ENCODE data around the gene FGF9. TPM values are rescaled to one million over a fixed set of nuclear protein-coding genes. Genes with fewer than 3 reads are reported as not detected.
A peak's percentile ranks its signal among the peaks of the same experiment; 100 is the strongest.

FGF9 gene
- total and polyA plus RNA-seq, 2 of the 8 experiments (the other 6 are each of a cell fraction or from before 2014, with no cell fraction given) = 0.02 TPM; not detected in 1

DNA sequence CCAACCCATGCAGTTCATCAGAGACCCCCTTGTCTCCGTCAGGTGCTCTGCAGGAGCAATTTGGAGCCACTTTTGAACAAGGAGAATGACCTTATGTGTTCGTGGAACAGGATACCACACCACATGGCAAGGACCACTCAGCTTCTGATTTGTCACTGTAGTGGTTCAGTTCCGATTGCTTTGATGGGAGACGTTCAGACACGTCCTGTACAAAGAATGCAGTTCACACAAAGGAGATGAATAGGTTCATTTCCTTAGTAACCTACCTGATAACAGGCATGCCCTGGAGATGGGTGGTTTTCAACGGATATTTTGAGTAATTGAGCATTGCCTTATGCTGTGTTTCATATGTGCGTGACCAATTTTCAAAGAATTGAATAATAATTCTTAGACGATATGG lies 17.2 kb downstream of the FGF9 start:
- H2AFZ ChIP-seq (ENCODE audit: low read length) = peak overlapping the region; percentile 57; the same call in 1 of the 2 replicates
- POLR2A ChIA-PET (ENCODE audit: partially characterized antibody) = interaction anchor here (0.8 kb wide), 1 partner anchor 13 kb away, joined by 3 read pairs; no protein-coding TSS in a partner anchor
- FAIRE-seq = no peak

More for the DNA sequence above, 17.2 kb downstream of the FGF9 start:
- Histone ChIP-seq H3K27ac (ENCODE audit: low read depth, low read length) (no peak overlapping the region), H3K23ac (ENCODE audit: insufficient read length) (no peak overlapping the region), H3K23me2 (ENCODE audit: low read depth, low read length) (peaks cover 3% of the 10 kb centered on the region), H3K9me3 (ENCODE audit: insufficient read depth in 2 of 2, low read depth in 1 of 2, low read length in 1 of 2) (no peaks in the 10 kb centered on the region), H4K5ac (ENCODE audit: insufficient read length, low read depth, low read length) (no peak overlapping the region), H2BK5ac (ENCODE audit: low read depth, low read length) (0 out of 2 replicates have a peak overlapping the region, but pooled peaks have one; percentile 23), H3K79me2 (ENCODE audit: control insufficient read depth in 1 of 2, insufficient read depth in 2 of 2, low read length in 2 of 2) (no peaks in the 10 kb centered on the region), H3K4me2 (ENCODE audit: insufficient read depth in 1 of 2, low read depth in 2 of 2, low read length in 2 of 2) (no peak overlapping the region), H4K91ac (replicated peaks; ENCODE audit: insufficient read length, low read length) (peak overlapping the region; percentile 29), H3K4ac (replicated peaks; ENCODE audit: insufficient read length, low read depth, low read length) (no peak overlapping the region), H2BK20ac (ENCODE audit: low read length) (no peak overlapping the region), H4K20me1 (replicated peaks in 1 of 2; ENCODE audit: control insufficient read depth in 1 of 2, insufficient read depth in 2 of 2, low read length in 2 of 2) (no peaks in the 10 kb centered on the region), H3K56ac (replicated peaks; ENCODE audit: insufficient read length, low read depth, low read length) (no peak overlapping the region), H3K9ac (replicated peaks in 1 of 4; ENCODE audit: extremely low read depth in 1 of 4, low read depth in 3 of 4, low read length in 3 of 4) (no peak overlapping the region), H3K4me3 (ENCODE audit: extremely low read depth in 1 of 4, insufficient read depth in 2 of 4, low read depth in 3 of 4, low read length in 4 of 4) (no peak overlapping the region), H2BK12ac (ENCODE audit: low read depth, low read length) (no peak overlapping the region), H2BK15ac (ENCODE audit: low read length) (0 out of 2 replicates have a peak overlapping the region, but pooled peaks have one; percentile 47), H3K4me1 (replicated peaks in 1 of 4; ENCODE audit: control insufficient read depth in 3 of 4, insufficient read depth in 4 of 4, low read length in 3 of 4) (no peaks in the 10 kb centered on the region), H2BK120ac (replicated peaks; ENCODE audit: low read depth, low read length) (no peak overlapping the region), H2AK5ac (ENCODE audit: low read depth, low read length) (no peak overlapping the region), H3K79me1 (ENCODE audit: low read depth, low read length) (no peaks in the 10 kb centered on the region; the same call in 1 of the 2 replicates), H3K27me3 (replicated peaks in 1 of 4; ENCODE audit: control insufficient read depth in 3 of 4, extremely low read depth in 1 of 4, insufficient read depth in 3 of 4, low read length in 3 of 4) (no peaks in the 10 kb centered on the region), H3K14ac (ENCODE audit: insufficient read length) (no peak overlapping the region), H3K36me3 (ENCODE audit: control insufficient read depth in 2 of 4, insufficient read depth in 4 of 4, low read length in 3 of 4) (no peaks in the 10 kb centered on the region), H3K18ac (ENCODE audit: extremely low read depth, low read length) (no peak overlapping the region), H4K8ac (ENCODE audit: extremely low read depth, insufficient read depth, low read length) (no peak overlapping the region)
- DNase-seq (ENCODE audit: low read depth in 1 of 2, low spot score in 2 of 2) = no peak
- CTCF ChIA-PET (ENCODE audit: partially characterized antibody) = interaction anchor here (0.6 kb wide), 1 partner anchor 96 kb away, joined by 5 read pairs; no protein-coding TSS in a partner anchor
- TF ChIP-seq MAFK (IDR thresholded peaks at IDR 0.05; ENCODE audit: low read depth, low read length) (no peak), MAX (IDR thresholded peaks at IDR 0.05) (no peak), CHD2 (IDR thresholded peaks at IDR 0.05; ENCODE audit: low read length) (no peak), NRF1 (IDR thresholded peaks at IDR 0.05; ENCODE audit: low read depth, low read length) (no peak), TCF12 (IDR thresholded peaks at IDR 0.05; ENCODE audit: low read depth, low read length) (no peak), SP2 (IDR thresholded peaks at IDR 0.05; ENCODE audit: low read length) (no peak), ATF2 (IDR thresholded peaks at IDR 0.05; ENCODE audit: low read length) (no peak), BCL11A (IDR thresholded peaks at IDR 0.05; ENCODE audit: low read depth in 2 of 2, low read length in 2 of 2) (no peak), YY1 (IDR thresholded peaks at IDR 0.05; ENCODE audit: low read depth, low read length) (no peak), CBX5 (IDR thresholded peaks at IDR 0.05; ENCODE audit: low read depth, low read length) (no peak), TAF1 (IDR thresholded peaks at IDR 0.05; ENCODE audit: low read depth, low read length) (no peak), JUND (IDR thresholded peaks at IDR 0.05; ENCODE audit: low read length) (no peak), RNF2 (IDR thresholded peaks at IDR 0.05; ENCODE audit: borderline replicate concordance, low read depth, low read length, missing control alignments, poor library complexity, severe bottlenecking) (no peak)
- WGBS, 2 experiments (ENCODE audit: extremely low coverage in 1 of 2, insufficient coverage in 1 of 2, insufficient read length in 1 of 2, insufficient replicate concordance in 2 of 2, low coverage in 1 of 2, low lambda C conversion rate in 2 of 2, missing lambda C conversion rate in 1 of 2) = 89% methylated on average over 8 of the region's 8 CpGs; no CpG with 5 or more reads in 1 of the 2 experiments

Data from H1 (cell line).